MM.1S (cell line): ENCODE results near the gene RPAIN.

Source experiments
- DNase-seq: peaks from one replicate; pipeline ENCODE4 v3.0.0-alpha.2; 2015
- H2AFZ ChIP-seq: fragments of 300-600 bp; sonication (generic); 2 replicates; pipeline ENCODE4 v1.6.0; 2016; ENCODE audit warnings: antibody characterized with exemption, low read length
- H3F3A ChIP-seq: fragments of 300-600 bp; sonication (generic); 2 replicates; pipeline ENCODE4 v1.6.1; 2016; ENCODE audit warnings: mild to moderate bottlenecking, antibody characterized with exemption, low read length, moderate library complexity, mixed read lengths; ENCODE audit not compliant: insufficient read depth
- H3K27ac ChIP-seq: fragments of 300-600 bp; sonication (generic); 2 replicates; pipeline ENCODE4 v1.5.1; 2016; ENCODE audit warnings: mild to moderate bottlenecking, low read length
- H3K27me3 ChIP-seq: fragments of 300-600 bp; sonication (generic); replicated peaks from 2 replicates; pipeline ENCODE4 v1.6.0; 2016; ENCODE audit warnings: low read length; ENCODE audit not compliant: insufficient read depth
- H3K36me3 ChIP-seq: fragments of 300-600 bp; sonication (generic); replicated peaks from 2 replicates; pipeline ENCODE4 v1.6.1; 2016; ENCODE audit warnings: mild to moderate bottlenecking, low read length, mixed read lengths; ENCODE audit not compliant: insufficient read depth
- H3K4me1 ChIP-seq: fragments of 300-600 bp; sonication (generic); 2 replicates; pipeline ENCODE4 v1.6.1; 2016; ENCODE audit warnings: low read length, mixed read lengths
- H3K4me2 ChIP-seq: fragments of 300-600 bp; sonication (generic); 2 replicates; pipeline ENCODE4 v1.6.0; 2016; ENCODE audit warnings: low read depth, low read length
- H3K4me3 ChIP-seq: fragments of 300-600 bp; sonication (generic); 2 replicates; pipeline ENCODE4 v1.5.1; 2016; ENCODE audit warnings: low read length, mixed read lengths
- H3K79me2 ChIP-seq: fragments of 300-600 bp; sonication (generic); 2 replicates; pipeline ENCODE4 v1.6.1; 2016; ENCODE audit warnings: mixed run types, low read length, mixed read lengths
- H3K9ac ChIP-seq: fragments of 300-600 bp; sonication (generic); 2 replicates; pipeline ENCODE4 v1.6.1; 2016; ENCODE audit warnings: low read length, mixed read lengths
- H3K9me2 ChIP-seq: fragments of 300-600 bp; sonication (generic); replicated peaks from 2 replicates; pipeline ENCODE4 v1.6.1; 2016; ENCODE audit warnings: mild to moderate bottlenecking, low read length, mixed read lengths; ENCODE audit not compliant: insufficient read depth
- H3K9me3 ChIP-seq: fragments of 300-600 bp; sonication (generic); replicated peaks from 2 replicates; pipeline ENCODE4 v1.6.1; 2016; ENCODE audit warnings: mild to moderate bottlenecking, low read length, mixed read lengths; ENCODE audit not compliant: insufficient read depth
- H4K20me1 ChIP-seq: fragments of 300-600 bp; sonication (generic); 2 replicates; pipeline ENCODE4 v1.6.1; 2016; ENCODE audit warnings: mild to moderate bottlenecking, low read length, moderate library complexity, mixed read lengths; ENCODE audit not compliant: insufficient read depth
- CTCF ChIP-seq: fragments of 300-600 bp; sonication (generic); IDR thresholded peaks from 2 replicates; pipeline ENCODE4 v1.5.1; 2016; ENCODE audit warnings: antibody characterized with exemption, low read length, mixed read lengths
- EZH2 ChIP-seq: fragments of 300-600 bp; sonication (generic); optimal IDR thresholded peaks from 2 replicates; pipeline ENCODE3; 2017; ENCODE audit warnings: low read depth, mild to moderate bottlenecking, antibody characterized with exemption, low read length, mixed read lengths
- EZH2phosphoT487 ChIP-seq: fragments of 300-600 bp; sonication (generic); IDR thresholded peaks from 2 replicates; pipeline ENCODE4 v1.6.1; 2018; ENCODE audit warnings: antibody characterized with exemption, low read length

Gene RPAIN

GRCh38 chr17:5399767-5400166 is 20.2 kb upstream of the RPAIN start:
- H3K4me1 ChIP-seq, result no peaks in the 10 kb centered on the region
- no peaks in the 10 kb centered on the region for H4K20me1 ChIP-seq
- H3K9ac ChIP-seq, result no peak overlapping the region
- no peaks in the 10 kb centered on the region for H3F3A ChIP-seq
- H3K9me2 ChIP-seq, result no peaks in the 10 kb centered on the region
- no peak overlapping the region for H2AFZ ChIP-seq
- no peak overlapping the region for H3K4me3 ChIP-seq
- H3K27me3 ChIP-seq, result no peaks in the 10 kb centered on the region
- no peaks in the 10 kb centered on the region for H3K9me3 ChIP-seq
- peaks cover 8% of the 10 kb centered on the region for H3K36me3 ChIP-seq
- no peak for DNase-seq
- no peak for TF ChIP-seq EZH2phosphoT487
- no peak for TF ChIP-seq CTCF
- no peak for TF ChIP-seq EZH2
- H3K4me2 ChIP-seq, result no peak overlapping the region
- no peak overlapping the region for H3K27ac ChIP-seq
- peaks cover 8% of the 10 kb centered on the region for H3K79me2 ChIP-seq

- no peaks in the 10 kb centered on the region for H3K27me3 ChIP-seq
- H3K4me1 ChIP-seq, result no peaks in the 10 kb centered on the region
- H3K9me3 ChIP-seq, result no peaks in the 10 kb centered on the region
- no peak overlapping the region for H3K4me2 ChIP-seq
- no peak overlapping the region for H2AFZ ChIP-seq
- peaks cover 54% of the 10 kb centered on the region for H3K79me2 ChIP-seq
- H4K20me1 ChIP-seq, result no peaks in the 10 kb centered on the region
- DNase-seq, result no peak
- TF ChIP-seq CTCF (no peak), EZH2 (no peak), EZH2phosphoT487 (no peak)
- peaks cover 33% of the 10 kb centered on the region for H3K36me3 ChIP-seq
- H3K9ac ChIP-seq, result no peak overlapping the region
- H3F3A ChIP-seq, result no peaks in the 10 kb centered on the region
- no peak overlapping the region for H3K4me3 ChIP-seq
- no peak overlapping the region for H3K27ac ChIP-seq
- H3K9me2 ChIP-seq, result no peaks in the 10 kb centered on the region
Observed at GRCh38 chr17:5405400-5405799, 14.6 kb upstream of the RPAIN start.

- Histone ChIP-seq H3K9ac (no peak overlapping the region), H4K20me1 (no peaks in the 10 kb centered on the region), H3K79me2 (peaks cover 69% of the 10 kb centered on the region), H3K4me1 (no peaks in the 10 kb centered on the region), H3K4me3 (no peak overlapping the region), H3K9me2 (no peaks in the 10 kb centered on the region), H3K36me3 (peaks cover 28% of the 10 kb centered on the region), H3F3A (no peaks in the 10 kb centered on the region), H3K27ac (no peak overlapping the region), H2AFZ (no peak overlapping the region), H3K4me2 (no peak overlapping the region), H3K9me3 (no peaks in the 10 kb centered on the region), H3K27me3 (no peaks in the 10 kb centered on the region)
- TF ChIP-seq EZH2 (no peak), CTCF (no peak), EZH2phosphoT487 (no peak)
- no peak for DNase-seq
Observed at GRCh38 chr17:5408186-5408585, 11.8 kb upstream of the RPAIN start.
